Measurements from ENCODE around the gene CLRN1.
"Not testable (repeated sequence)": the region's sequence is repeated elsewhere in the genome, so short reads cannot be mapped to it uniquely, and the experiment has no call there.

The CLRN1 gene

DNA sequence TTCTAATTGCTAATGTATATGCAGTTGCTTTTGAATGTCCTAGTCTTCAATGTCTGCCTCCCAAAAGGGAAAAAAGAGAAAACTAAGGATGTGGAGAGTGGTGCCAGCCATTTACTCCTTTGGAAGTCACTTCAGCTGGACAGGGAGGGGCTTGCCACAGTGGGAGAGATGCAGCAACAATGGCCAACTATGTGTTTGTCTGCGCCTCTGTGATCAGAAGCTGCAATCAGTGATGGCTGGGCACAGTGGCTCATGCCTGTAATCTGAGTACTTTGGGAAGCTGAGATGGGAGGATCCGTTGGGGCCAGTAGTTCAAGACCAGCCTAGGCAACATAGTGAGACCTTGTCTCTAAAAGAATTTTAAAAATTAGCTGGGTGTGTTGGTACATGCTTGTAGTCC, 16.7 kb upstream of the CLRN1 start:
- H3K36me3 ChIP-seq (replicated peaks; ENCODE audit: low read depth, low read length), result no peaks in the 10 kb centered on the region

DNA sequence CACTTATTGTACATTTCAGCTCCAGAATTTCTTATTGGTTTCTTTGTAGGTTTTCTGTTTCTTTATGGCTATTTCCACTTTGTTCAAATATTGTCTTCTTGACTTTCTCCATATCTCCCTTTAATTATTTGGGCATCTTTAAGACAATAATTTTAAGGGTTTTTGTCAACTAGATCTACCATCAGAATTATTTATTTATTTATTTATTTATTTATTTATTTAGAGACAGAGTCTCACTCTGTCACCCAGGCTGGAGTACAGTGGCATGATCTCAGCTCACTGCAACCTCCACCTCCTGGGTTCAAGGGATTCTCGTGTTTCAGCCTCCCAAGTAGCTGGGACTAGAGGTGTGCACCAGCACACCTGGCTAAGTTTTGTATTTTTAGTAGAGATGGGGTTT, 15.9 kb upstream of the CLRN1 start:
- H3K9ac ChIP-seq (ENCODE audit: low read length); H4K20me1 ChIP-seq (ENCODE audit: insufficient read depth, low read length); H3K4me3 ChIP-seq (ENCODE audit: low read length); H2AFZ ChIP-seq (ENCODE audit: low read depth, low read length); H3K79me2 ChIP-seq (ENCODE audit: low read length); H3K4me2 ChIP-seq (ENCODE audit: low read length); H3K9me3 ChIP-seq (ENCODE audit: insufficient read depth, low read length); H3K27ac ChIP-seq (ENCODE audit: low read length); H3K4me1 ChIP-seq (ENCODE audit: low read length); H3K36me3 ChIP-seq (replicated peaks; ENCODE audit: low read depth, low read length): not testable (repeated sequence)
- peaks cover 22% of the 10 kb centered on the region for H3K27me3 ChIP-seq (ENCODE audit: low read depth, low read length)

More for the DNA sequence above, 16.7 kb upstream of the CLRN1 start:
- H3K4me2 ChIP-seq (ENCODE audit: low read length), result no peak overlapping the region
- H3K79me2 ChIP-seq (ENCODE audit: low read length), result no peaks in the 10 kb centered on the region
- peaks cover 15% of the 10 kb centered on the region for H3K27me3 ChIP-seq (ENCODE audit: low read depth, low read length)
- H2AFZ ChIP-seq (ENCODE audit: low read depth, low read length), result no peak overlapping the region
- H3K4me1 ChIP-seq (ENCODE audit: low read length), result no peaks in the 10 kb centered on the region
- TF ChIP-seq EZH2phosphoT487 (IDR thresholded peaks at IDR 0.05; ENCODE audit: low read depth), result no peak
- H3K9ac ChIP-seq (ENCODE audit: low read length), result no peak overlapping the region
- no peak overlapping the region for H3K4me3 ChIP-seq (ENCODE audit: low read length)
- no peaks in the 10 kb centered on the region for H3K9me3 ChIP-seq (ENCODE audit: insufficient read depth, low read length)
- H3K27ac ChIP-seq (ENCODE audit: low read length), result no peak overlapping the region
- H4K20me1 ChIP-seq (ENCODE audit: insufficient read depth, low read length), result no peaks in the 10 kb centered on the region

DNA sequence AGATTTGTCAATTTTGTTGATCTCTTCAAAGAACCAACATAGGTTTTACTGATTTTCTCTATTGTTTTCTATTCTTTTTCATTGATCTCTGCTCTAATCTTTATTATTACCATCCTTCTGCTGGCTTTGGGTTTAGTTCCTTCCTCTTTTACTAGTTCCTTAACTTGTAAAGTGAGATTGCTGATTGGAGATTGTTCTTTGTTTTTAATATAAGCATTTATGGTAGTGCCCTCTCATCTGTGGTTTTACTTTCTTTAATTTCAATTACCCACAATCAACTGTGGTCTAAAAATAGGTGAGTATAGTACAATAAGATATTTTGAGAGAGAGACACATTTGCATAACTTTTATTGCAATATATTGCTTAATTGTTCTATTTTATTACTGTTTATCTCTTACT, 13.2 kb upstream of the CLRN1 start:
- Histone ChIP-seq H3K27me3 (ENCODE audit: low read depth, low read length) (peaks cover 21% of the 10 kb centered on the region), H4K20me1 (ENCODE audit: insufficient read depth, low read length) (no peaks in the 10 kb centered on the region), H3K4me2 (ENCODE audit: low read length) (no peak overlapping the region), H3K4me3 (ENCODE audit: low read length) (no peak overlapping the region), H3K79me2 (ENCODE audit: low read length) (no peaks in the 10 kb centered on the region), H3K4me1 (ENCODE audit: low read length) (no peaks in the 10 kb centered on the region), H3K36me3 (replicated peaks; ENCODE audit: low read depth, low read length) (no peaks in the 10 kb centered on the region), H3K9me3 (ENCODE audit: insufficient read depth, low read length) (no peaks in the 10 kb centered on the region), H3K9ac (ENCODE audit: low read length) (no peak overlapping the region), H2AFZ (ENCODE audit: low read depth, low read length) (no peak overlapping the region), H3K27ac (ENCODE audit: low read length) (no peak overlapping the region)
- TF ChIP-seq, protein P1, sequence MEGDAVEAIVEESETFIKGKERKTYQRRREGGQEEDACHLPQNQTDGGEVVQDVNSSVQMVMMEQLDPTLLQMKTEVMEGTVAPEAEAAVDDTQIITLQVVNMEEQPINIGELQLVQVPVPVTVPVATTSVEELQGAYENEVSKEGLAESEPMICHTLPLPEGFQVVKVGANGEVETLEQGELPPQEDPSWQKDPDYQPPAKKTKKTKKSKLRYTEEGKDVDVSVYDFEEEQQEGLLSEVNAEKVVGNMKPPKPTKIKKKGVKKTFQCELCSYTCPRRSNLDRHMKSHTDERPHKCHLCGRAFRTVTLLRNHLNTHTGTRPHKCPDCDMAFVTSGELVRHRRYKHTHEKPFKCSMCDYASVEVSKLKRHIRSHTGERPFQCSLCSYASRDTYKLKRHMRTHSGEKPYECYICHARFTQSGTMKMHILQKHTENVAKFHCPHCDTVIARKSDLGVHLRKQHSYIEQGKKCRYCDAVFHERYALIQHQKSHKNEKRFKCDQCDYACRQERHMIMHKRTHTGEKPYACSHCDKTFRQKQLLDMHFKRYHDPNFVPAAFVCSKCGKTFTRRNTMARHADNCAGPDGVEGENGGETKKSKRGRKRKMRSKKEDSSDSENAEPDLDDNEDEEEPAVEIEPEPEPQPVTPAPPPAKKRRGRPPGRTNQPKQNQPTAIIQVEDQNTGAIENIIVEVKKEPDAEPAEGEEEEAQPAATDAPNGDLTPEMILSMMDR (IDR thresholded peaks at IDR 0.05; ENCODE audit: low read depth, low read length), result no peak
- TF ChIP-seq EZH2phosphoT487 (IDR thresholded peaks at IDR 0.05; ENCODE audit: low read depth), result no peak

DNA sequence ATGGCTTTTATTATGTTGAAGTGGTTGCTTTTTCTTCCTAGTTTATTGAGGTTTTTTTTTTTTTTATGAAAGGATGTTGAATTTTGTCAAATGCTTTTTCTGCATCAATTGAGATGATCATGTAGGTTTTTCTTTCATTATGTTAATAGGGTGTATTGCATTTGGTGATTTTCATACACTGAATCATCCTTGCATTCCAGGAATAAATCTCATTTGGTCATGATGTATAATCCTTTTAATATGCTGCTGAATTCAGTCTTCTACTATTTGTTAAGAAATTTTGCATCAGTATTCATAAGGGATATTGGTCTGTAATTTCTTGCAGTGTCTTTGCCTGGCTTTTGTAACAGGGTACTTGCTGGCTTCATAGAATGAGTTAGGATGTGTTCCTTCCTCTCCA, 11.5 kb upstream of the CLRN1 start:
- TF ChIP-seq EZH2phosphoT487 (IDR thresholded peaks at IDR 0.05; ENCODE audit: low read depth), result no peak
- TF ChIP-seq, protein P1 (IDR thresholded peaks at IDR 0.05; ENCODE audit: low read depth, low read length), result no peak
- no peaks in the 10 kb centered on the region for H3K4me1 ChIP-seq (ENCODE audit: low read length)
- peaks cover 24% of the 10 kb centered on the region for H3K27me3 ChIP-seq (ENCODE audit: low read depth, low read length)

DNA sequence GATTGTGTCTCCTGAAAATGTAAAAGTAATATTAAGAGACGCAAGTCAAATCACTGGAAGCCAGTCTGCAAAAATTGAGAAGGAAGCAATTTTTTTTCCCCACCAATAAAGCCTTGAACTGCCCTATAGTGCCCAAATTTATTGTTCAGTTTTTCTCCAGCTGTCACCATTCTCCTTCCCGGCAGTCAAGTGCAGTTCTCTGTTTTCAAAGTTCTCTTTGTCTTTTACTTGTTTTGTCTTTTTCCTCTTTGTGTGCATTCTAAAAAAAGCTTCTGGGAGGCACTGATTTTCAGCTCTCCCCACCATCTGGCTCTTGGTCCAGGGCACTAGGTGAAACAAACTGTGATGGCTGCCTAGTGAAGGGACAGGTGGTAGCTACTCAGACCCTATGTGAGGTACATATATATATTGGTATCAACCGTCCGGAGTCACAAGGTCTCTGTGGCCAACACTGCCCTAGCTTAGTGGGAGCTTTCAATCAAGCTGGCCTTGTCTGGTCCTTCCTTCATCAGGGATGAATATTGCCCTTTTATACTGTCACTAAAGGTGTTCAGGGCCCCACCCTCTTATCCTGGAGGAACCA, 6.1 kb upstream of the CLRN1 start:
- Histone ChIP-seq H3K27ac (ENCODE audit: low read length) (no peak overlapping the region), H3K27me3 (ENCODE audit: low read depth, low read length) (peaks cover 24% of the 10 kb centered on the region), H3K4me1 (ENCODE audit: low read length) (no peaks in the 10 kb centered on the region), H4K20me1 (ENCODE audit: insufficient read depth, low read length) (no peaks in the 10 kb centered on the region), H3K9ac (ENCODE audit: low read length) (no peak overlapping the region), H3K36me3 (replicated peaks; ENCODE audit: low read depth, low read length) (no peaks in the 10 kb centered on the region), H3K4me2 (ENCODE audit: low read length) (no peak overlapping the region), H3K9me3 (ENCODE audit: insufficient read depth, low read length) (no peaks in the 10 kb centered on the region), H3K79me2 (ENCODE audit: low read length) (no peaks in the 10 kb centered on the region), H3K4me3 (ENCODE audit: low read length) (no peak overlapping the region), H2AFZ (ENCODE audit: low read depth, low read length) (no peak overlapping the region)
- no peak for TF ChIP-seq EZH2phosphoT487 (IDR thresholded peaks at IDR 0.05; ENCODE audit: low read depth)
- TF ChIP-seq, protein P1 (IDR thresholded peaks at IDR 0.05; ENCODE audit: low read depth, low read length), result no peak

More for the DNA sequence above, 11.5 kb upstream of the CLRN1 start:
- Histone ChIP-seq H3K9ac (ENCODE audit: low read length) (no peak overlapping the region), H2AFZ (ENCODE audit: low read depth, low read length) (no peak overlapping the region), H3K4me3 (ENCODE audit: low read length) (no peak overlapping the region), H3K27ac (ENCODE audit: low read length) (no peak overlapping the region), H4K20me1 (ENCODE audit: insufficient read depth, low read length) (no peaks in the 10 kb centered on the region), H3K4me2 (ENCODE audit: low read length) (no peak overlapping the region), H3K79me2 (ENCODE audit: low read length) (no peaks in the 10 kb centered on the region), H3K36me3 (replicated peaks; ENCODE audit: low read depth, low read length) (no peaks in the 10 kb centered on the region), H3K9me3 (ENCODE audit: insufficient read depth, low read length) (no peaks in the 10 kb centered on the region)

All from OCI-LY3 (cell line).